HG02885 (cell line): ENCODE measurements around the gene GABRG3.

Source experiments
- ATAC-seq: cut with Tn5 transposase; IDR thresholded peaks from one replicate; pipeline ENCODE4 v1.9.1; 2021; ENCODE audit warnings: mild to moderate bottlenecking; ENCODE audit not compliant: unreplicated experiment, poor library complexity

Gene GABRG3

GRCh38 chr15:26970712-26971210, at the start of gene GABRG3:
Gene GABRG3, plus strand, starts transcription at chr15:26971181.
- ATAC-seq = no peak

- no peak for ATAC-seq
Observed at GRCh38 chr15:26921433-26921832, 49.5 kb upstream of the GABRG3 start.

GRCh38 chr15:26926081-26926480, 44.9 kb upstream of the GABRG3 start:
- ATAC-seq = no peak

GRCh38 chr15:26928051-26928450, 42.9 kb upstream of the GABRG3 start:
- ATAC-seq = no peak

GRCh38 chr15:26929588-26929987, 41.4 kb upstream of the GABRG3 start:
- no peak for ATAC-seq

- no peak for ATAC-seq
Observed at GRCh38 chr15:26934848-26935247, 36.1 kb upstream of the GABRG3 start.

GRCh38 chr15:26935322-26935721, 35.7 kb upstream of the GABRG3 start:
- no peak for ATAC-seq

GRCh38 chr15:26936502-26936901, 34.5 kb upstream of the GABRG3 start:
- no peak for ATAC-seq

- no peak for ATAC-seq
Observed at GRCh38 chr15:26937134-26937533, 33.8 kb upstream of the GABRG3 start.

- no peak for ATAC-seq
Observed at GRCh38 chr15:26939398-26939797, 31.6 kb upstream of the GABRG3 start.

GRCh38 chr15:26941489-26941888, 29.5 kb upstream of the GABRG3 start:
- no peak for ATAC-seq

- no peak for ATAC-seq
Observed at GRCh38 chr15:26943866-26944265, 27.1 kb upstream of the GABRG3 start.

- no peak for ATAC-seq
Observed at GRCh38 chr15:26945046-26945445, 25.9 kb upstream of the GABRG3 start.

- ATAC-seq = no peak
Observed at GRCh38 chr15:26950001-26950400, 21.0 kb upstream of the GABRG3 start.

GRCh38 chr15:26954403-26954802, 16.6 kb upstream of the GABRG3 start:
- ATAC-seq = no peak

- ATAC-seq = no peak
Observed at GRCh38 chr15:26967719-26968269, 3.2 kb upstream of the GABRG3 start.

- no peak for ATAC-seq
Observed at GRCh38 chr15:26968806-26969205, 2.2 kb upstream of the GABRG3 start.

- no peak for ATAC-seq
Observed at GRCh38 chr15:26971271-26972018, 464 bp downstream of the GABRG3 start.

GRCh38 chr15:26972636-26973035, 1.7 kb downstream of the GABRG3 start:
- ATAC-seq = no peak

- ATAC-seq = no peak
Observed at GRCh38 chr15:26974120-26974780, 3.3 kb downstream of the GABRG3 start.

GRCh38 chr15:26981492-26981891, 10.5 kb downstream of the GABRG3 start:
- ATAC-seq = no peak
